CD4-positive, CD25-positive, alpha-beta regulatory T cell (primary cell): ENCODE results near the gene SV2B. TPM values are rescaled to one million over a fixed set of nuclear protein-coding genes. Genes with fewer than 3 reads are reported as not detected.

ENCODE experiments used
- ATAC-seq, 2 donors: fragments of 150-1000 bp; cut with Tn5 transposase; one replicate each; pipeline ENCODE4 v1.10.0; 2021; ENCODE audit warnings: low read depth in 2 of 2, moderate number of reproducible peaks in 2 of 2, moderate library complexity in 1 of 2
- DNase-seq, 3 donors: peaks; one replicate each; pipeline versions ENCODE4 v3.0.0 to v3.0.0-alpha.2; 2012 to 2022; ENCODE audit warnings: mixed read lengths in 1 of 3
- H3K27ac ChIP-seq: one replicate; pipeline ENCODE4 v1.7.0; 2013; ENCODE audit warnings: mild to moderate bottlenecking, low read length; ENCODE audit not compliant: insufficient read depth, poor library complexity, severe bottlenecking
- H3K27me3 ChIP-seq: one replicate; pipeline ENCODE4 v1.7.0; 2013; ENCODE audit warnings: low read length; ENCODE audit not compliant: control insufficient read depth, insufficient read depth
- H3K36me3 ChIP-seq: one replicate; pipeline ENCODE4 v1.7.0; 2013; ENCODE audit warnings: mild to moderate bottlenecking, low read length, moderate library complexity; ENCODE audit not compliant: control insufficient read depth, insufficient read depth
- H3K4me1 ChIP-seq: 2 replicates; pipeline ENCODE4 v1.7.0; 2013; ENCODE audit warnings: mild to moderate bottlenecking, low read length; ENCODE audit not compliant: insufficient read depth, control insufficient read depth, poor library complexity, severe bottlenecking
- H3K4me3 ChIP-seq: one replicate; pipeline ENCODE4 v1.7.0; 2013; ENCODE audit warnings: low read depth, mild to moderate bottlenecking, low read length, moderate library complexity
- H3K9me3 ChIP-seq, 2 experiments: 1 replicate in 1 of 2; 2 replicates in 1 of 2; pipeline ENCODE4 v1.7.0; 2013; ENCODE audit warnings: low read length in 2 of 2, mild to moderate bottlenecking in 1 of 2, moderate library complexity in 1 of 2; ENCODE audit not compliant: control insufficient read depth in 2 of 2
- H3K27ac Mint-ChIP-seq, 3 donors: one replicate each; pipeline ENCODE4 v1.8.0; 2020 to 2022; ENCODE audit warnings: mild to moderate bottlenecking in 3 of 3, mixed read lengths in 3 of 3, moderate library complexity in 2 of 3
- H3K27me3 Mint-ChIP-seq: one replicate; pipeline ENCODE4 v1.8.0; 2022; ENCODE audit warnings: mild to moderate bottlenecking, mixed read lengths
- H3K36me3 Mint-ChIP-seq: one replicate; pipeline ENCODE4 v1.8.0; 2020; ENCODE audit warnings: mixed read lengths
- H3K4me1 Mint-ChIP-seq, 4 donors: one replicate each; pipeline ENCODE4 v1.8.0; 2020 to 2022; ENCODE audit warnings: mixed read lengths in 4 of 4, mild to moderate bottlenecking in 1 of 4
- H3K4me3 Mint-ChIP-seq, 4 donors: one replicate each; pipeline ENCODE4 v1.8.0; 2020 to 2022; ENCODE audit warnings: mild to moderate bottlenecking in 4 of 4, mixed read lengths in 4 of 4, moderate library complexity in 3 of 4
- H3K9me3 Mint-ChIP-seq, 7 donors: one replicate each; pipeline ENCODE4 v1.8.0; 2020 to 2022; ENCODE audit warnings: mixed read lengths in 7 of 7, mild to moderate bottlenecking in 3 of 7, moderate library complexity in 2 of 7
- polyA plus RNA-seq, 4 donors: library from polyadenylated mRNA; unstranded; fragments of 300-500 nt; fragmentation: Illumina TruSeq; gene quantifications; one replicate each; pipeline ENCODE4 v1.2.3, GENCODE V29; 2021
- total RNA-seq: library from RNA; stranded (reverse); gene quantifications from one replicate; pipeline ENCODE4 v1.2.3, GENCODE V29; 2022

The SV2B gene
- total and polyA plus RNA-seq, 5 donors from 2014 or later, result 0.06 TPM; not detected in 4

DNA sequence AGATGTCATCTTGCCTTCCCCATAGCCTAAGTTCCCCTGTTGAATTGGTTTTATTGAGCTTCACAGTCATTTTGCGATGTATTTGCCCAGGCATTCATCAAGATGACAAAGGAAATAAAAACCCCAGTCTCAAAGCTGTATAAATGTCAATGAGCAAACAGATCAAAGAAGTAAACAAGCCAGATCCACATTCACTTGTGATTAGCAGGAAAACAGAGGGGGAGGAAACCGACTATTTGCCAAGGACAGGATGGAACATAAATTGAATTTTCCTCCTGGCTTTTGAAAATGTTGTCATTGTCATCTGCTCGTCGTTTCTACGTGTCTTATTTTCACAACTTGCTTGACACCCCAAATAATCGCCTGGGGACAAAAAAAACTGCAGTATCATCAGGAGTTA, 83.5 kb downstream of the SV2B start:
- DNase-seq, result no peak
- ATAC-seq, result no peak
- H3K4me3 Mint-ChIP-seq, result no peak overlapping the region
- H3K27ac Mint-ChIP-seq, result no peak overlapping the region
- Histone ChIP-seq H3K4me3 (no peak overlapping the region), H3K27me3 (peaks cover 18% of the 10 kb centered on the region), H3K9me3 (no peaks in the 10 kb centered on the region), H3K4me1 (no peaks in the 10 kb centered on the region), H3K27ac (no peak overlapping the region), H3K36me3 (no peaks in the 10 kb centered on the region)
- no peaks in the 10 kb centered on the region for H3K4me1 Mint-ChIP-seq
- no peaks in the 10 kb centered on the region for H3K36me3 Mint-ChIP-seq
- peaks cover 0 to 2% (median 0%) of the 10 kb centered on the region in 7 donors for H3K9me3 Mint-ChIP-seq
- H3K27me3 Mint-ChIP-seq, result peaks cover 9% of the 10 kb centered on the region

DNA sequence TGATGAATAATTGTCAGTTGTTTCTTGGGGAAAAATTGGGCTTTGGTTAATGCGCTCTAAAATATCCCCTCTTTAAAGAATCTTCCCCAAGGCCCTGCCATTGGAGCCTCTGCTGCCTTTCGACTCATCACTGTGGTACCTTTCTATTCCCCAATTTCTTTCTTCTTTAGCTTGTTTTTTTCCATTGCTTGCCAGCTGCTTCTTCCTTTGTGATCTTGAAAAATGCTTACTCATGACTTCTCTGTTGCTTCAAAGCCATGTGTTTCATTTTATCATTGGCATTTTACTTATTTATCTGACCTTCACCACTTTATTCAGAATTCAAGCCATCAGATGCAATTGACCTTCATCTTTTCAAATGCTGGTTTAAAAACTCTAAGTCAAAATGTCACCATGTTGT, 84.4 kb downstream of the SV2B start:
- H3K27ac ChIP-seq, result no peak overlapping the region
- no peaks in the 10 kb centered on the region for H3K36me3 Mint-ChIP-seq
- no peaks in the 10 kb centered on the region for H3K9me3 ChIP-seq
- DNase-seq (no peak), ATAC-seq (no peak)
- peaks cover 9% of the 10 kb centered on the region for H3K27me3 Mint-ChIP-seq
- no peak overlapping the region for H3K4me3 Mint-ChIP-seq
- peaks cover 18% of the 10 kb centered on the region for H3K27me3 ChIP-seq
- no peaks in the 10 kb centered on the region for H3K36me3 ChIP-seq
- H3K4me1 Mint-ChIP-seq, result no peaks in the 10 kb centered on the region
- peaks cover 0 to 2% (median 0%) of the 10 kb centered on the region in 7 donors for H3K9me3 Mint-ChIP-seq
- H3K4me1 ChIP-seq, result no peaks in the 10 kb centered on the region
- H3K4me3 ChIP-seq, result no peak overlapping the region
- no peak overlapping the region for H3K27ac Mint-ChIP-seq

DNA sequence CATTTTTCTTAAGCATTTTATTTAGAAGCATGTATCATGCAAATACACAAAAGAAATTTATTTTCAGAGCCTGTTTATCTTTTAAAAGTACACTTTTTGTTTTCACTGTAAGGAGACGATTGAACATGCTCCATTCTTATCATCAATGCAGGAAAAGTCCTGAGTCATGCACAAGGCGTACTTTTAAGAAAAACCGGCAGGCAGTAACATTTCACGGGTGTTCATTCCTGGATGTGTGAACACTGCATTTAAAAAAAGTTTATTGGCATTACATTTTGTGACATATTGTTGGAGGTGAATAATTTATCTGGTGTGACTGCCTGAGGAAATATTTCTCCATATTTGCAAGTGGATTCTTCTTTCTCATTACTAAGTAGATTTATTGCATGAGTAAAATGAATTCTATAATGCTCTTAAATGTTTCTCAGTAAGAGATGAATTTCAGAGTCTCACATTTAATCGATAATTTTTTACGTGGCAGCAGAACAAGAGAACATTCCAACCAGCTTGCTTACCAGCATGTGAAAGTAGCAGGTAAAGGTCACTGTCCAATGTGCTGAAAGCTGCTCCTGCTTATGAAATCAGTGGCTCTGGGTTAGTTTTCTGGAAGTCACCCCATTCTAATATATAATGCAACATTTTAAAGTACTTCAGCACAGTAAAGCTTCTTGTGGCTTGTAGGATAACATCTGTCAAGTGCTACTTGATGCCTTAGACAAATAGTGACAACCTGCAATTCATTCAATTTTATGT, 87.0 kb downstream of the SV2B start:
- peaks cover 21% of the 10 kb centered on the region for H3K27me3 Mint-ChIP-seq
- Histone ChIP-seq H3K9me3 (no peaks in the 10 kb centered on the region), H3K27me3 (peaks cover 14% of the 10 kb centered on the region), H3K27ac (no peak overlapping the region), H3K4me1 (no peaks in the 10 kb centered on the region), H3K4me3 (no peak overlapping the region), H3K36me3 (no peaks in the 10 kb centered on the region)
- H3K4me1 Mint-ChIP-seq, result no peaks in the 10 kb centered on the region
- DNase-seq, result peak in 1 of 3 donors; percentile 16
- no peak overlapping the region for H3K4me3 Mint-ChIP-seq
- H3K36me3 Mint-ChIP-seq, result no peaks in the 10 kb centered on the region
- H3K27ac Mint-ChIP-seq, result no peak overlapping the region
- peaks cover 0 to 1% (median 0%) of the 10 kb centered on the region in 7 donors for H3K9me3 Mint-ChIP-seq
- no peak for ATAC-seq

DNA sequence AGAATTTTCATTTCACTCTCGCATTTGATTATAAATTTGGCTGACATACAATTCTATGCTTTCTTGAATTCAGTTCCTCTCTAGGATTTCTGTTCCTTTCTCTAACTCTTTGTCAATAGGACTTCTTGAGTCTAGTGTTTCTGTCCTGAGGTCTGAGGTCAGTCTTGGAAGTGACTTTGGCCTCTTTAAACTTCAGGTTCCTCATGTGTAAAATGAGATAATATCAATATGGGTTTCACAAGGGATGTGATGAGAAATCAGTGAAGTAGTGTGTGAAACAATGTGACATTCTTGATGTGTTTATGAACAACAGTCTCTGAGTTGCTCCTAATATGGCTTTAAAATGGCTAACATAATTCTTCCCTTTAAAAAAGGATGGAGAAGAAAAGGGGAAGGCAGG, 92.2 kb downstream of the SV2B start:
- no peak for DNase-seq
- peaks cover 12% of the 10 kb centered on the region for H3K27me3 Mint-ChIP-seq

DNA sequence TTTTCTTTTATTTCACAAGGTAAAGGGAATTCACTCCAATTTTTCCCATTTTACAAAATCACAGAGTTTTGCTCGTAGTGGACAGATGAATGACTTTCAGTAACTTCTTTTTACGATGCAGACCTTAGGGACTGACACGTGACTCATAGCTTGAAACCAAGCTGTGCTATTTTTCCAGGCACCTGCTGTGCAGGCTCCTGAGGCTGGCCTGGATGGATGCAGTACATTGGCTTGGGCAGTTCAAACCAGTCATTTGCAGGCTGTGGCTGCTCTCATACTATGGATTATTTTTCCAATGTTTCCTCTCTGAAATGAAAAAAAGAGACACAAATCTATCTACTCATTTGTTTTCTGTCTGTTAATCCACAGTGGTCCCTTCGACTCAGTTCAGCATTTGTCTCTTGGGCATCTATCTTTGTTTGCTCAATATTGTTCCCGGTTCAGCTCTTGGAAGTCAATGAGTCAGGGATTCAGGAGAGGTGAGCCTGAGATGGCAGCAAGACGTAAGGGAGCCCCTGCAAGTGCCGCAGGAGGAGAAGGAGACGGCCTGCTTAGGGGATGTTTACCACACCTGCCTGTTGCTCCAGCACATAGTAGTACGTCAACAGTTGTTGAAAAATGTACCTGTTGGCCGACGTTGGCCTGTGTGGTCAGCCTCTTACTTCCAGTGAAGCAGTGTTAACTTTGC, 92.8 kb downstream of the SV2B start:
- no peak overlapping the region for H3K4me3 Mint-ChIP-seq
- Histone ChIP-seq H3K27ac (no peak overlapping the region), H3K4me3 (no peak overlapping the region), H3K4me1 (no peaks in the 10 kb centered on the region), H3K36me3 (no peaks in the 10 kb centered on the region), H3K9me3 (no peaks in the 10 kb centered on the region), H3K27me3 (peaks cover 4% of the 10 kb centered on the region)
- peaks cover 12% of the 10 kb centered on the region for H3K27me3 Mint-ChIP-seq
- H3K27ac Mint-ChIP-seq, result no peak overlapping the region
- no peaks in the 10 kb centered on the region for H3K4me1 Mint-ChIP-seq
- H3K36me3 Mint-ChIP-seq, result no peaks in the 10 kb centered on the region
- peaks cover 0 to 5% (median 0%) of the 10 kb centered on the region in 7 donors for H3K9me3 Mint-ChIP-seq
- DNase-seq (no peak), ATAC-seq (no peak)

More for the DNA sequence above, 92.2 kb downstream of the SV2B start:
- H3K27ac ChIP-seq, result no peak overlapping the region
- ATAC-seq, result no peak
- no peaks in the 10 kb centered on the region for H3K9me3 ChIP-seq
- no peaks in the 10 kb centered on the region for H3K36me3 ChIP-seq
- no peaks in the 10 kb centered on the region for H3K4me1 ChIP-seq
- no peaks in the 10 kb centered on the region for H3K36me3 Mint-ChIP-seq
- peaks cover 0 to 5% (median 0%) of the 10 kb centered on the region in 7 donors for H3K9me3 Mint-ChIP-seq
- H3K4me1 Mint-ChIP-seq, result no peaks in the 10 kb centered on the region
- H3K27ac Mint-ChIP-seq, result no peak overlapping the region
- H3K27me3 ChIP-seq, result peaks cover 4% of the 10 kb centered on the region
- H3K4me3 Mint-ChIP-seq, result no peak overlapping the region
- no peak overlapping the region for H3K4me3 ChIP-seq

DNA sequence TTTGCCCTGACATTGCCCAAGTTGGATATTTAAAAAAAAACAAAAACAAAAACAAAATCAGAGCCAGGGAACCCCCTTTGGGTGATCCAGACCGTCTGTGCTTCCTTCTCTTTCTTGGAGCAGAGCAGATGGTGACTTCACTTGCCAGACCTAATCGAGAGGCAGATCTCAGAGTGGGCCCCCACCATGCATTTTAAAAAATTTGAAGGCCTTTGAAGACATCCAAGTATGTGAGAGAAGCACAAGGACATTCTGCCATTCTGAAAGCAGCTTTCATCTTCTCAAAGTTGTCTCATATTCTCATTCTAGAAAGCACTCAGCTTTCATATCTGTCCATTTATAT, 93.3 kb downstream of the SV2B start:
- H3K9me3 ChIP-seq, result no peaks in the 10 kb centered on the region
- H3K27me3 Mint-ChIP-seq, result peaks cover 12% of the 10 kb centered on the region
- H3K4me1 ChIP-seq, result no peaks in the 10 kb centered on the region
- H3K4me1 Mint-ChIP-seq, result no peaks in the 10 kb centered on the region
- H3K4me3 Mint-ChIP-seq, result no peak overlapping the region
- DNase-seq (no peak), ATAC-seq (no peak)
- H3K9me3 Mint-ChIP-seq, result peaks cover 0 to 5% (median 0%) of the 10 kb centered on the region in 7 donors
- no peaks in the 10 kb centered on the region for H3K36me3 Mint-ChIP-seq
- H3K27ac ChIP-seq, result no peak overlapping the region
- peaks cover 4% of the 10 kb centered on the region for H3K27me3 ChIP-seq
- no peak overlapping the region for H3K27ac Mint-ChIP-seq
- no peak overlapping the region for H3K4me3 ChIP-seq
- no peaks in the 10 kb centered on the region for H3K36me3 ChIP-seq

DNA sequence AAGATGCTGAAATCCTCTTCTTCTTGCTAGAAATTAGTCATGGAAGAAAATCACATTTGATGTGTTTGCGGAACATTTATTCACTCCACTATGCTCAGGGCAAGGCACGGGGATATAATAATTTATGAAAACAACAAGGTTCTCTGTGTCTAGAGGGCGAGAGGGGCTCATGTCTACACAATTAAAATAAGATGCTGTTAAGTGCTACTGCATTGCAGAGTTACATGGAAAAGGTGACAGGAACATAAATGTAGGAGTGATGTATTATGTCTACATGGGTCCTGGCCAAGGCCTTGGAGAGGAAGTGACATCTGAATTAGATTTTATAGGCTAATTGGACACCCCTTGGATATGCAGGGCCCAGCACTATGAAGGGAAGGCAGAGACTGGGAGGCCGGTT, 96.1 kb downstream of the SV2B start:
- no peak overlapping the region for H3K27ac ChIP-seq
- no peaks in the 10 kb centered on the region for H3K9me3 ChIP-seq
- Mint-ChIP-seq H3K36me3 (no peaks in the 10 kb centered on the region), H3K9me3 (peaks cover 0 to 3% (median 0%) of the 10 kb centered on the region in 7 donors), H3K27me3 (peaks cover 10% of the 10 kb centered on the region), H3K4me3 (no peak overlapping the region), H3K4me1 (no peaks in the 10 kb centered on the region), H3K27ac (no peak overlapping the region)
- H3K4me3 ChIP-seq, result no peak overlapping the region
- no peaks in the 10 kb centered on the region for H3K4me1 ChIP-seq
- DNase-seq (no peak), ATAC-seq (no peak)
- H3K36me3 ChIP-seq, result no peaks in the 10 kb centered on the region
- H3K27me3 ChIP-seq, result peaks cover 6% of the 10 kb centered on the region

DNA sequence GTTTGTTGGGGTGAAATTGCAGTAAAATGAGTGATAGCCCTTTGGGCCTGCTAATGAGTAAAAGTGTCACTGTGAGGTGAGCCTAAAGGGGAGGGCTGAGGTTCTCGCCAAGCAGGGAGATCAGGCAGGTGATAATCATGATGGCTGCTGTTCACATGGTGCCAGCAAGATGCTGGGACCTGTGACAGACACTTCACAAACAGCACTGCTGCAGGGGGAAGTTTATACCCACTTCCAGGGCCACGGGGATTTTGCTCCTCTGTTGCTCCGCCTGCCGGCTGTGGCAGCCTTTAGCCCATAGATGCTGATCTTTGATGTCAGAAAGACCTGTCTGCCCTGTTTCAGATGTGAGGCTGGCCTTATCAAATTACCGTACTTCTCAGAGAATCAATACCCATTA, 96.7 kb downstream of the SV2B start:
- peaks cover 8% of the 10 kb centered on the region for H3K27me3 Mint-ChIP-seq

More for the DNA sequence above, 96.7 kb downstream of the SV2B start:
- H3K36me3 ChIP-seq, result no peaks in the 10 kb centered on the region
- H3K27ac ChIP-seq, result no peak overlapping the region
- Mint-ChIP-seq H3K9me3 (peaks cover 0 to 3% (median 0%) of the 10 kb centered on the region in 7 donors), H3K36me3 (no peaks in the 10 kb centered on the region), H3K27ac (no peak overlapping the region), H3K4me1 (no peaks in the 10 kb centered on the region), H3K4me3 (no peak overlapping the region)
- ATAC-seq, result no peak
- H3K4me3 ChIP-seq, result no peak overlapping the region
- DNase-seq, result no peak
- H3K4me1 ChIP-seq, result no peaks in the 10 kb centered on the region
- peaks cover 6% of the 10 kb centered on the region for H3K27me3 ChIP-seq
- H3K9me3 ChIP-seq, result no peaks in the 10 kb centered on the region
